ENCODE data around the gene SYDE2.

GRCh38 chr1:85189120-85189519 is 11.7 kb downstream of the SYDE2 start:
- no peak for TF ChIP-seq CTCF (conservative IDR thresholded peaks at IDR 0.05)
- no peak for TF ChIP-seq ZFX (IDR thresholded peaks at IDR 0.05)

All from C4-2B (cell line).